Stimulated activated CD4-positive, alpha-beta T cell treated with anti-CD3 and anti-CD28 coated beads, Interleukin-1b, Interleukin-23, amount 100 ng/mL, for 24 hours (primary cell): ENCODE measurements around the gene DOK6.

ENCODE experiments used
- DNase-seq, 4 experiments: peaks; one replicate each; pipeline ENCODE4 v3.0.0-alpha.2; 2020; ENCODE audit warnings: low read depth in 4 of 4, low spot score in 1 of 4

Gene DOK6

DNA sequence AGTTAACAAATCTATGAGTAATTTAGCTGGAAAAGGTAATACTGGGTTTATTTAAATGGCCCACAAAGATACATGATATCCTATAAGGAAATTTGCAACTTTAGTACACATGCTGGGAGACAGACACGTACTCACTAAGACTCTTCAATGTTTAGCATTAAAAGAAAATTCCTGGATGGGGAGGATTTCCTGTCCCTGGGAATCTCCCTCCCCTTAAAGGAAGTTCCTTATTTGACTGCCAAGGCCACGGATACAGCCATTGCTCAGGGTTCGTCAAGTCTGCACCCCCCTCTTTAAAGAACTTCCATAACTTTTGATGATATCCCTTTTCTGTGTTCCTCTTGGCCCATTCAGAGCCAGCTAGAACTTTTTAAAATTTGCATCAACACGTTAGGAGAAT, 279.4 kb downstream of the DOK6 start:
- DNase-seq: no peak

- DNase-seq: no peak
Measured at GRCh38 chr18:69683176-69683575, 282.5 kb downstream of the DOK6 start.

GRCh38 chr18:69684789-69685188, 284.1 kb downstream of the DOK6 start:
- no peak for DNase-seq

GRCh38 chr18:69686861-69687260, 286.2 kb downstream of the DOK6 start:
- DNase-seq: no peak

GRCh38 chr18:69689121-69689759, 288.6 kb downstream of the DOK6 start:
- DNase-seq: no peak

DNA sequence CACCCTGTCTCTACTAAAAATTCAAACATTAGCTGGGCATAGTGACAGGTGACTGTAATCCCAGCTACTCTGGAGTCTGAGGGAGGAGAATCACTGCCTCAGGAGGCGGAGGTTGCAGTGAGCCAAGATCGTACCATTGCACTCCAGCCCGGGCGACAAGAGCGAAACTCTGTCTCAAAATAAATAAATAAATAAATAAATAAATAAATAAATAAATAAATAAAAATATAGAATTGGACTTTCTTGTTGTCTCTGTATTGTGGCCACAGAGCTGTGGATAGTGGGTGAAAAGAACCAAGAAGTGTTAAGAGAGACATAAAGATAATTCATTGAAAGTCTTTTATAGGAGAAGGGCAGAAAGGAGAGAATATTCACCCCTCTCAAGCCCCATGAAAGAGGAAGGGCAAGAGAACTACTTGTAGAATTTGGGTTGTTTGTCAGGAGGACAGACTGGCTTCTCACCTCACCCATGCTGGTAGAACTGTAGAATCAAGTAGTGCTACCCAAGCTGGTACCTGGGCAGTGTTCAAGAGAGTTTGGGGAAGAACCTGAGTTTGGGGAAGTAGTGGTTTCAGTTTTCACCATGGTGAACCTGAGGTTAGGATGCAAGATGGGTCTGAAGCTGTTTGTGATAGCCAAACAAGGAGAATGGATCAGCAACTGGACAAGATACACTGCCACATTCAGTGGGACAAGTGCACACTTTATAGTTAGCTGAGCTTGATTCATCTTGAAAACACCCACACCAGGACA, 290.5 kb downstream of the DOK6 start:
- DNase-seq: no peak

DNA sequence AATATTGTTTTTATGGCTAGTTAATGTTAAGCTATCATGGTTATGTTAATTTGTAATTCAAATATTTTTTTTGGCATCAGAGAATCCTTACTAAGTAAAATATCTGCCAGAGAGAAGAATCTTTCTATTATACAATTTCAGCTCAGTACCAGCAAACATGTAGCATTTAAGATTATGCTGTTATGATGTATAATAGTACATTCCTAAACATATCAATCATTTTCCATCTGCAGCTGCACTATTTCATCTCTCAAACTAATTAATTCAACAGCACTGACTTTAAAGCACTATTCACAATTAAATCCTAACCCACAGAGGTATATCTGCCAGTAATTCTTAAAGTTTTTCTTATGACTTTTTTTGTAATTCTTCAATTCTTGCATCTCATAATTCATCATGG, 296.4 kb downstream of the DOK6 start:
- no peak for DNase-seq

DNA sequence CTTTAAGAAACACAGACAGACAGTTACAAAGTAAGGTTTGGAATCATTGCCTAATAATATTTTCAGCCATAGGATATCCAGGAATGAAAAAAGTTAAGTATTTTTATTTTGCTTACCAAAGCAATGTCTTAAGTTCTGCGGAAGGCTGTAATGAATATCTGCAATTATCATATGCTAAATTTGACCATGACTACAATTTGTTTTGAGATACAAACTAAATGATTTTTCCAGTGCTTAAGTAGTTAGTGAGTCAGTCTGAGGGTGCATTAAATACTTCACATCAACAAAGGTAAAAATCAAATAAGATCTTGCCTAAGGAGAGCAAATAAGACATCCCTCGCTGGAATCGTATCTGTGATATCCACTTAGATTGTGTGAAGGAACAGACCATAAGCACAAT, 297.0 kb downstream of the DOK6 start:
- DNase-seq: no peak

GRCh38 chr18:69701305-69701704, 300.6 kb downstream of the DOK6 start:
- no peak for DNase-seq

DNA sequence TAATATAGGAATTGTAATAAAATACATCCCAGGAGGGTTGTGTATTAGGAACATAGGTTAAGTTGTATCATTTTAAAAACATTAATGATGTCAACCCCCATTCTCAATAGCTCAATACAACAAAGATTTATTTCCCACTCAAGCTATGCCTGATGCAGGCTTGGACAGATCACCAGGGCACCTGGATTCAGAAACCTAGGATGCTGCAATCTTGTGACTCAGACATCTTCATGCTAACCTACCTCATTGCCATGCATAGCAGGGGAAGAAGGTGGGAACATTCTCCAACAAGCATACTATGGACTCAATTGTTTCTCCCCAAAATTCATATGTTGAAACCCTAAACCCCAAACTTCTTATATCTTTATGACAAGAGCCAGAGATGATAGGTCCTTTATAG, 302.8 kb downstream of the DOK6 start:
- DNase-seq: no peak

DNA sequence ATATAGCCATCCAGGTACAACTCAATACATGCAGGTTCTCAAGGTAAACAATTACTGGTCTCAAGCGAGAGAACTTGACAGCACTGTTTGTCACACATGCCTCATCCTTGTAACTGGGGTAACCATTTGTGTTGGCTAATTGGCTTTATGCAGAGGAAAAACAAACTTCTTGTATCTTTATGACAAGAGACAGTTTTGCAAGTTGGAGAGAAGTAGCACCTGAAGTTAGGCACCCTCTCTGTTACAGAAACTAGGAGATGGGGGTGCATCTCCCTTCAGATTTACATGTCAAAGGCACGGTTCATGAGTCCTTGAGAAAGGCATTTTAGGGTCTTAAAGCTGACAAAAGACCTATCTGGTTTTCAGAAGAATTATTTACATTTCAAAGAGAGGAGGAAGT, 305.3 kb downstream of the DOK6 start:
- DNase-seq: no peak

DNA sequence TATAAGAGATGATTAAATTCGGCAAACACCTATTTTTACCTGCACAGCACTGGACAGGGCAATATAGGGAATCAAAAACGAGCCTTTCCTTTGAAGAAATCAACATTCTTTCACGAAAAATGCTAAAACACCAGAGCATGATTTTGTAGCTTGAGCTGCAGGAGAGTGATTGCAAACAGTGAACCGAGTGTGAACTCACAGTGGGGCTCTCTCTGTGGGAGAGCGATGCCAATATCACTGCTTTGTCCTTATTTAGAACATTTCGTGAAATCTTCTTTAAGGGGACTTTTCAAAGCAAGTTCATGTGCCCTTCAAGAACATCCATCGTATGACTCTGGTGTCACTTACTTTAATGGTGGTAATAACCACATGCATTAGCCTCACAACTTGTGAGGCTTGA, 308.2 kb downstream of the DOK6 start:
- DNase-seq: no peak

- DNase-seq: no peak
Measured at GRCh38 chr18:69715191-69715795, 314.6 kb downstream of the DOK6 start.

DNA sequence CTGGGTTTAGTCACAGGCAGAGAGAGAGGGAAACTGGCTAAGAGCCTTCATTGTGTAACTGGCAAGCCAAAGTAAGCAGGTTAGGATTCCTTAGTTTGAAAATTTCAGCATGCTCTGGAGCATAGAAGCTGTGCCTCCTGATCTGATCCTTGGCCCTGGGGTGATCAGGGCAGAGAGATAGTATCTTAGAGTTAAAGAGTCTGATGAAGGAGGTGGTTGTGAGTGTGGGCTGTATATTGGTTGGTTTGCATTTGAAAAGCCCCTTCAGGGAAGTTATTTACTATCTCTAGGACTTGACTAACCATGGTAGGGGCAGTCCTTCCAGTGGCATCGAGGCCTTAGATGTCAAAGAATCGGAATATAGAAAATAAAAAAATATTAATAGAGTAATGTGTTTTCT, 316.9 kb downstream of the DOK6 start:
- DNase-seq: no peak

- DNase-seq: no peak
Measured at GRCh38 chr18:69718912-69719547, 318.3 kb downstream of the DOK6 start.

- no peak for DNase-seq
Measured at GRCh38 chr18:69720422-69720821, 319.7 kb downstream of the DOK6 start.

- no peak for DNase-seq
Measured at GRCh38 chr18:69723434-69723833, 322.7 kb downstream of the DOK6 start.

GRCh38 chr18:69725009-69725408, 324.3 kb downstream of the DOK6 start:
- no peak for DNase-seq

GRCh38 chr18:69725855-69726508, 325.3 kb downstream of the DOK6 start:
- no peak for DNase-seq

DNA sequence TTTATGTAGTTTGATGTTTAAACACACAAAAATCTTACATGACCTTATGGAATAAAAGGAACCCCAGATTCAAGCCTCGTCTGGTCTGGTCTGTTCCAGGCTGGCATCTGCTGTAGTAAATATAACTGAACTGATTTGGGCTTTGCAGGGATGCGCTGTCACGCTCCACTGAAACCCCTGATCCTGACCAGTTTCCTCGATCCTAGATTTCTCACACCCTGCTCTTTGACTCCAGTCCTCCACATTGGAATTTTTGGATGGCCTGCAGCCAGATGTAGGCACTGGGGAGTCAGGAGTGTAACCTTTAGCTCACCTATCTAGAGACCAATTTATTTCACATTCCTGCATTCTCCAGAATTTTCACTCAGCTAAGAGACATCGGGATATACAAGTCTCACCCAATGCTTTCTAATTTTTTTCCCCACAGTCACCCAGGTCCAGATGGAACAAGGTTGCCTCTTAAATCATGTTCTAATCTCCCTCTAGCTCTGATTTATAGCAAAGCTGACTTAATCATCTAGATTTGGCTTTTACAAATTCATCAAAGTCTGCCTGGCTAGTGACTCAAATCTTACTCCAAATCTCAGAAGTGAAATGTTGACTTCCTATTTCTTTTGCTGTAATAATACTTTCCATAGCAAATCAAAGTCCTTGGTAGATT, 327.4 kb downstream of the DOK6 start:
- DNase-seq: no peak

- no peak for DNase-seq
Measured at GRCh38 chr18:69730664-69731063, 330.0 kb downstream of the DOK6 start.
